Measurements from ENCODE around the gene LPCAT1.
"Not testable (repeated sequence)": the region's sequence is repeated elsewhere in the genome, so short reads cannot be mapped to it uniquely, and the experiment has no call there.

The LPCAT1 gene

DNA sequence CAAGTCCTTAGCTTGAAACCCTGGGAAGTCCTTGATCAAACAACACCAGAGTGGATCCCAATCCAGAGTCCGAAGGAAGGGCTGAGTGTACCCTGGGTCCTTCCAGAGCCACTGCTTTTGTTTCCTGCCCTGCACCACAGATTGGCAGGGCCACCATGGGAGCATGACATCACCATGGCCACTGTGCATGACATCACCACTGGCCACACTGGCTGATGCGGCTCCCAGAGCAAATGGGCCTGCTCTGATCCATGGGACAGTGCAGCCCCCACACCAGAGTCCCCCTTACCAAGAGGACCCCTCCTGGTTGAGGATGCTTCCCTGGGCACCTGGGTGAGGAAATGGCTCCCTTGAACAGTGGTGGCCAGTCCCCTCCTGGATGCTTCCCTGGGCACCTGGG, 88.4 kb downstream of the LPCAT1 start:
- Histone ChIP-seq H3K4me3 (ENCODE audit: low read length) (no peak overlapping the region), H3K27me3 (ENCODE audit: control insufficient read depth, insufficient read depth, low read length) (peaks cover under 1% of the 10 kb centered on the region), H3K36me3 (ENCODE audit: insufficient read depth, low read length) (no peaks in the 10 kb centered on the region), H3K4me2 (ENCODE audit: low read length) (no peak overlapping the region), H3K9ac (ENCODE audit: low read depth, low read length) (no peak overlapping the region), H3K9me3 (replicated peaks; ENCODE audit: low read length) (no peaks in the 10 kb centered on the region), H3K4me1 (ENCODE audit: control insufficient read depth, insufficient read depth, low read length) (no peaks in the 10 kb centered on the region)

DNA sequence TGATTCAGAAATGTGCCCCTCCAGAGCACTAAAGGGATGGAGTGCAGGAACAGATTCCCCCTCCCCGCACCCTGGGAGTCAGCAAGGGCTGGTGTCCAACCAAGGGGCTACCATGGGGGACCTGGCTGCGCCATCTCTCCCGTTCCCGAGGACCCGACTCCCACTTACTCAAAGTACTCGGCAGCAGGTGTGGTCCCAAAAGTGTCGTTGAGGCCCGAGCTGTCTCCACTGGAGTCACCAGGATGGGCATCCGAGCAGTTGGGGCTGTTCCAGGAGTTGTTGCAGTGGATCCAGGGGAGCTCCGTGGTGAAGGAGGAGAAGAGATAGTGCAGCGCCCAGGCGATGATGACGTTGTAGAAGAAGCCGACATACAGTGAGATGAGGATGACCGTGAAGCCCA, 91.5 kb downstream of the LPCAT1 start:
- H3K9ac ChIP-seq (ENCODE audit: low read depth, low read length), result no peak overlapping the region
- no peak overlapping the region for H3K4me2 ChIP-seq (ENCODE audit: low read length)
- peaks cover 10% of the 10 kb centered on the region for H3K9me3 ChIP-seq (replicated peaks; ENCODE audit: low read length)
- H3K27me3 ChIP-seq (ENCODE audit: control insufficient read depth, insufficient read depth, low read length), result no peaks in the 10 kb centered on the region
- H3K4me1 ChIP-seq (ENCODE audit: control insufficient read depth, insufficient read depth, low read length), result no peaks in the 10 kb centered on the region
- H3K4me3 ChIP-seq (ENCODE audit: low read length), result no peak overlapping the region
- H3K36me3 ChIP-seq (ENCODE audit: insufficient read depth, low read length), result no peaks in the 10 kb centered on the region

DNA sequence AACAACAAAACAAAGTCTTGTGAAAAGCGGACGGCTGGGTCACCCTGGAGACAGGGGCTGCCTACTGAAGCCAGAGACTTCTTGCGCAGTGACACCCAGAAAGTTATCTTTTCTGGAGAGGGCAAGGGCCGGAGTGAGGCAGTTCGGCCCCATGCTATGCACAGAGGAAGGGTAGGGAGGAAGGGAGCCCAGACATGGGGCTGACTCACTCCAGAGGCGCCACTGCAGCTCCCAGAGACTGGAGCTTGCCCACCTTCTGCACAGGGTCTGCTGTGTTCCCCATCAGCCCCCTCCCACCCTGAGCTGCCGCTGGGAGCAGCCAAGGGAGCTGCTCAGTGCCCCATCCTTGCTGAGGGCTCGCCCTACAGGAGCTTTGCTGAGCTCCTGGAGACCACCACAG, 91.9 kb downstream of the LPCAT1 start:
- Histone ChIP-seq H3K4me1 (ENCODE audit: control insufficient read depth, insufficient read depth, low read length) (no peaks in the 10 kb centered on the region), H3K4me2 (ENCODE audit: low read length) (no peak overlapping the region), H3K9me3 (replicated peaks; ENCODE audit: low read length) (peaks cover 10% of the 10 kb centered on the region), H3K27me3 (ENCODE audit: control insufficient read depth, insufficient read depth, low read length) (no peaks in the 10 kb centered on the region), H3K36me3 (ENCODE audit: insufficient read depth, low read length) (no peaks in the 10 kb centered on the region), H3K9ac (ENCODE audit: low read depth, low read length) (no peak overlapping the region), H3K4me3 (ENCODE audit: low read length) (no peak overlapping the region)

DNA sequence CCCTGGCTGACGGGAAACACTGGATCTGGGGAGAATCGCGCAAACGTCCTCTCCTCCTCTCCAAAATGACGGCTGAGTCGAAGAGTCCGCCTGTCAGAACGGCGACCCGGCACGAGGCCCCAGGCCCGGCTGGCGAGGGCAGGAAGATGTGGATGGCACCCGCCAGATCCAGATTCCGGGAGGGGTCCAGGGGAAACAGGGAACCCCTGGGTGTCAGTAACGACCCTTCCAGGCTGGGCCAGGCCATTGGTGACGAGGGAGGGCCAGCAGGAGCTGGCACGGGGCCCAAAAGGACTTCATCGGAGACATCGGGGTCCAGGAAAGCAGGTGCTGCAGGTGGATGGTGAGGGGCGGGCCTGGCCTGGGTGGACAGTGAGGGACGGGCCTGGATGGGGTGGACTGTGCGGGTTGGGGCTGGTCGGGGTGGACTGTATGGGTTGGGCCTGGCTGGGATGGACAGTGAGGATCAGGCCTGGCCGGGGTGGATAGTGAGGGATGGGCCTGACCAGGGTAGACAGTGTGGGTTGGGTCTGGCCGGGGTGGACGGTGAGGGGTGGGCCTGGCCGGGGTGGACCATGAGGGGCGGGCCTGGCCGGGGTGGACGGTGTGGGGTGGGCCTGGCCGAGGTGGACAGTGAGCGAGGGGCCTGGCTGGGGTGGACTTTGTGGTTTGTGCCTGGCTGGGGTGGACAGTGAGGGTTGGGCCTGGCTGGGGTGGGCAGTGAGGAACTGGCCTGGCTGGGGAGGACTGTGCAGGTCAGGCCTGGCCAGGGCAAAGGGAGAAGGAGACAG, 92.5 kb downstream of the LPCAT1 start:
- H3K36me3 ChIP-seq (ENCODE audit: insufficient read depth, low read length), result no peaks in the 10 kb centered on the region
- H3K4me1 ChIP-seq (ENCODE audit: control insufficient read depth, insufficient read depth, low read length), result no peaks in the 10 kb centered on the region
- peaks cover 10% of the 10 kb centered on the region for H3K9me3 ChIP-seq (replicated peaks; ENCODE audit: low read length)
- H3K4me2 ChIP-seq (ENCODE audit: low read length), result no peak overlapping the region
- no peak overlapping the region for H3K9ac ChIP-seq (ENCODE audit: low read depth, low read length)
- no peak overlapping the region for H3K4me3 ChIP-seq (ENCODE audit: low read length)
- no peaks in the 10 kb centered on the region for H3K27me3 ChIP-seq (ENCODE audit: control insufficient read depth, insufficient read depth, low read length)

DNA sequence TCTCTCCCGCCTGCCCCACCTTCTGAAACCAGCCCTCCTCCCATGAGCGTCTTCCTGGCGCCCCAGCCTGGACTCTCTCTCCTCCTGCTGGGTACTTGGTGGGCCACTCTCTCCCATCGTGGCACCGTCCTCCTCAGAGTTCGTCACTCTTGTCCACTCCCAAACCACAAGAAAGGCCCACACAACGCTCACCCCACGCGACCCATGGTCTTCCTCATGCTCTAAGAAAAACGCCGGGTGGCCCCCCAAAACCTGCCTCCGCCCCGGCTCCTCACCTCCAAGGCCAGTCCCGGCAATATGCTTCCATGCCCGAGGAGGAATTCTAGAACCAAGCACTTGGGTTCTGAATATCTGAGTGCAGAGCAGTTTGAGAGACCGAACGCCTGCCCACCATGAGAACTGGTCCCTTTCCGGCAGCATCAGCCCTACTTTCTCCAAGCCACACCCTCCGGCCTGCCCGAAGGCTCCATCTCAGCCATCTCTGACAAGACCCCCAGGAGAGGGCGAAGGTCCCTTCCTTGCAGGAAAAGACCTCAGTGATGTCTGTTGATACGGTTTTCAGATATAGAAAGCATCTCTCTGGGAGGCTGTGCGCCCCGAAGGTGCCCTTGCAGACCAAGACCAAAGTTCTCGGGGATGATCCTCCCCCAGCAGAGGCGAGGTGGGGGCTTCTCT, 93.5 kb downstream of the LPCAT1 start:
- Histone ChIP-seq H3K27me3 (ENCODE audit: control insufficient read depth, insufficient read depth, low read length) (peaks cover 2% of the 10 kb centered on the region), H3K36me3 (ENCODE audit: insufficient read depth, low read length) (no peaks in the 10 kb centered on the region), H3K4me1 (ENCODE audit: control insufficient read depth, insufficient read depth, low read length) (no peaks in the 10 kb centered on the region), H3K9ac (ENCODE audit: low read depth, low read length) (no peak overlapping the region), H3K9me3 (replicated peaks; ENCODE audit: low read length) (peaks cover 10% of the 10 kb centered on the region), H3K4me2 (ENCODE audit: low read length) (no peak overlapping the region), H3K4me3 (ENCODE audit: low read length) (no peak overlapping the region)

DNA sequence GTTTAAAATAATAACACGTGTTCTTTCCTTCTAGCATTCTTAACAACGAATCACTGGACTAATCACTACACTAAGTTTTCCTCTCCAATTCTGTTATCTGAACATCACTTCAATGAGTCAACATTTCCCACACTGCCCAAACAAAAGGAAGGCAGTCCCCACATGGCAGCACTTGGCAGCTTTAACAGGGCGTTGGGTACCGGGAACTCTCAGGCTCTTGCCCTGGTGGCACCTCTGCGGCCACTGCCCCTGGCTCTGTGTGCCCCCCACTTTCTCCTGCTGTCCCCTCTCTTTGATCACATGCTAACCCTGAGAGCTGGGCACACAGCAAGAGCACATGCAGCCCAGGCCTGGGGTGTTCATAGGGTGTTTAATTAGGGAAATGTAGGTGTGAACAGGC, 94.3 kb downstream of the LPCAT1 start:
- Histone ChIP-seq H3K4me2 (ENCODE audit: low read length) (no peak overlapping the region), H3K36me3 (ENCODE audit: insufficient read depth, low read length) (no peaks in the 10 kb centered on the region), H3K4me1 (ENCODE audit: control insufficient read depth, insufficient read depth, low read length) (no peaks in the 10 kb centered on the region), H3K4me3 (ENCODE audit: low read length) (no peak overlapping the region), H3K9ac (ENCODE audit: low read depth, low read length) (no peak overlapping the region), H3K27me3 (ENCODE audit: control insufficient read depth, insufficient read depth, low read length) (peaks cover 2% of the 10 kb centered on the region), H3K9me3 (replicated peaks; ENCODE audit: low read length) (peaks cover 10% of the 10 kb centered on the region)

DNA sequence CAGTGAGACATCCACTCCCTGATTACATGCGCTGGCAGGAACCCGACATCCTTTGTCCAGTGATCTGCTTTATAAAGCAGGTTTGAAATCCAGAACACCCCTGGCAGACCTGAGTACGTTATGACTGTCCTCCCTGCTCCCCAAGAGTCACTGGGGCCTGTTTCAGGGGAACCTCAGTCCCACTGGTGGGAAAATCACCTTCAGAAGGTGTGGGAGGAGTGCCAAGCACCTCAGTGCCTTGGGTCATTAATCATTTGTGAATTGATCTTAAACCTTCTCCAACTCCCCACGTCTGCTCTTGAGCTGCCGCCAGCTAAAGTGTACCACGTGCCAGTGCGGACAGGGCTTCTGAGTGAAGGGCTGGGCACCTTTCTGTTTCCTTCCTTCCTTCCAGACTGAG, 94.7 kb downstream of the LPCAT1 start:
- H3K9me3 ChIP-seq (replicated peaks; ENCODE audit: low read length), result peaks cover 10% of the 10 kb centered on the region
- H3K4me2 ChIP-seq (ENCODE audit: low read length), result no peak overlapping the region
- H3K27me3 ChIP-seq (ENCODE audit: control insufficient read depth, insufficient read depth, low read length), result peaks cover 2% of the 10 kb centered on the region
- H3K36me3 ChIP-seq (ENCODE audit: insufficient read depth, low read length), result no peaks in the 10 kb centered on the region
- no peaks in the 10 kb centered on the region for H3K4me1 ChIP-seq (ENCODE audit: control insufficient read depth, insufficient read depth, low read length)
- no peak overlapping the region for H3K9ac ChIP-seq (ENCODE audit: low read depth, low read length)
- H3K4me3 ChIP-seq (ENCODE audit: low read length), result no peak overlapping the region

DNA sequence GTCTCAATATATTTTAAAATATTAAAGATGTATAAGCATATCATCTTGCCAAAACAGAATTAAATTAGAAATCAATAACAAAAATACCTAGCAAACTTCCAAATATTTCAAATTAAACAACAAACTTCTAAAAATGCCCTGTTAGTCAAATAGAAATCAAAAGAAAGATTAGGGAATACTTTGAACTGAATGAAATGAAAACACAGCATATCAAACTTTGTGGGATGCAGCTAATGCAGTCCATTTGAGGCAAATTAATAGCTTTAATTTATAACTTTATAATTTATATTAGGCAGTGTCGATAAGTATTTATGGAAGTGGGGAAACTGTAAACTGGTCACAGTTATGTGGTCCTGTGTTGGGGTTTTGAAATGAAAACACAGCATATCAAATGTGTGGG, 95.7 kb downstream of the LPCAT1 start:
- Histone ChIP-seq H3K9me3 (replicated peaks; ENCODE audit: low read length) (peaks cover 10% of the 10 kb centered on the region), H3K4me3 (ENCODE audit: low read length) (no peak overlapping the region), H3K9ac (ENCODE audit: low read depth, low read length) (no peak overlapping the region), H3K27me3 (ENCODE audit: control insufficient read depth, insufficient read depth, low read length) (peaks cover 2% of the 10 kb centered on the region), H3K4me2 (ENCODE audit: low read length) (no peak overlapping the region), H3K4me1 (ENCODE audit: control insufficient read depth, insufficient read depth, low read length) (no peaks in the 10 kb centered on the region), H3K36me3 (ENCODE audit: insufficient read depth, low read length) (no peaks in the 10 kb centered on the region)

DNA sequence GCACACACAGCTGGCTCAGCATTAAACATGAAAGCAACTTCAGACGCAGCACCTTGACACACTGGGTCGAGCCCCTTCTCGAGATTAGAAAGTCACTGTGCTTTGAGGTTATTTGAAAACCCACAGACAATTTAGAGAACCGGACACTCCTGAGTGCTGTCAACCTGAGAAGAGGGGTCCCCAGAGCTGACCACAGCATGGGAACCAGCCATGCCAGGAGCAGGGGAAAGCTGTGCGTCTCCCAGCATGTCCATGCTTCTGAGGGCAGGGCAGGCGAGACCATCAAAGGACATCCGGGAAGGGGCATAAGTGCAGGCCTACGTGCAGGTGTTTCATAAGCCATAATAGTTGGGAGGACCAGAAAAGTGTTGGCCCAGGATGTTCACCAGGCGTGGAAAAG, 99.0 kb downstream of the LPCAT1 start:
- Histone ChIP-seq H3K4me2 (ENCODE audit: low read length) (no peak overlapping the region), H3K27me3 (ENCODE audit: control insufficient read depth, insufficient read depth, low read length) (peaks cover 7% of the 10 kb centered on the region), H3K36me3 (ENCODE audit: insufficient read depth, low read length) (no peaks in the 10 kb centered on the region), H3K9ac (ENCODE audit: low read depth, low read length) (no peak overlapping the region), H3K9me3 (replicated peaks; ENCODE audit: low read length) (peaks cover 10% of the 10 kb centered on the region), H3K4me1 (ENCODE audit: control insufficient read depth, insufficient read depth, low read length) (peaks cover 3% of the 10 kb centered on the region), H3K4me3 (ENCODE audit: low read length) (no peak overlapping the region)

DNA sequence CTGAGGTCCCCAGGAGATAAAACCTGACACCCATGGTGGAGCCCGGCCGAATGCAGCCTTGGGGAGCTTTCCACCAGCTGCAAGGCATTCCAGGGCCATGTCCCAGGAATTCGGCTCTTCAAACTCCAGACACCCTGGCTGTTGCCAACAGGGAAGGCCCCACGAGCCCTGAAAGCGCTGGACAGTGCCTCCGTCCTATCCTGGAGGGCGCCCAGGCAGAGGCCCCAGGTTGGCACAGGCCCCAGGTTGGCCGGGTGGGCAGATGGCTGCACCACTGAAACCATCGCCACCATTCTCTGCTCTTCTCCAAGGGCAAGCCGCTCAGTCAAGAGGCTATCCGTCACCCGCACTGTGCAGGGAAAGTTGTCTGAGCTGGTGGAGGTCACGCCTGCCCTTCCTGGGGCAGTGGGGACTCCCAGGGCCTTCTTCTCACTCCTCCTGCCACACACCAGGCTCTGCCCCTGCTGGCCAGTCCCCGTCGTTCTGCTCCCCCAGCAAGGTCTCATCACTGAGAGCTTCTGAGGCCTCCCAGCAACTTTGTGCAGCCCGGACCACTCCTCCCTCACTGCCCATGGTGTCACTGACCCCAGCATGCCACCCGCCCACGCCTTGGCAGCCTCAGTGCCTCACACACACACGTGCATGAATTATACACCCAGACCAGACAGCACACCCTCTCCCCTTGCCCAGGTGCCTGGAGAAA, 99.7 kb downstream of the LPCAT1 start:
- Histone ChIP-seq H3K9ac (ENCODE audit: low read depth, low read length) (no peak overlapping the region), H3K27me3 (ENCODE audit: control insufficient read depth, insufficient read depth, low read length) (peaks cover 7% of the 10 kb centered on the region), H3K36me3 (ENCODE audit: insufficient read depth, low read length) (no peaks in the 10 kb centered on the region), H3K4me3 (ENCODE audit: low read length) (no peak overlapping the region), H3K4me2 (ENCODE audit: low read length) (no peak overlapping the region), H3K9me3 (replicated peaks; ENCODE audit: low read length) (peaks cover 8% of the 10 kb centered on the region), H3K4me1 (ENCODE audit: control insufficient read depth, insufficient read depth, low read length) (peaks cover 3% of the 10 kb centered on the region)

DNA sequence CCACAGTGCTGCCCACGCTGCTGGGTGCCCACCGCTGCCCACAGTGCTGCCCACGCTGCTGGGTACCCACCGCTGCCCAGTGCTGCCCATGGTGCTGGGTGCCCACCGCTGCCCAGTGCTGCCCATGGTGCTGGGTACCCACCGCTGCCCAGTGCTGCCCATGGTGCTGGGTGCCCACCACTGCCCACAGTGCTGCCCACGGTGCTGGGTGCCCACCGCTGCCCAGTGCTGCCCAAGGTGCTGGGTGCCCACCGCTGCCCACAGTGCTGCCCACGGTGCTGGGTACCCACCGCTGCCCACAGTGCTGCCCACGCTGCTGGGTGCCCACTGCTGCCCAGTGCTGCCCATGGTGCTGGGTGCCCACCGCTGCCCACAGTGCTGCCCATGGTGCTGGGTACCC, 101.2 kb downstream of the LPCAT1 start:
- H3K4me2 ChIP-seq (ENCODE audit: low read length); H3K4me3 ChIP-seq (ENCODE audit: low read length); H3K4me1 ChIP-seq (ENCODE audit: control insufficient read depth, insufficient read depth, low read length); H3K9me3 ChIP-seq (replicated peaks; ENCODE audit: low read length); H3K9ac ChIP-seq (ENCODE audit: low read depth, low read length); H3K36me3 ChIP-seq (ENCODE audit: insufficient read depth, low read length); H3K27me3 ChIP-seq (ENCODE audit: control insufficient read depth, insufficient read depth, low read length): not testable (repeated sequence)
